ENCODE results near the gene AMIGO1.
A peak's percentile ranks its signal among the peaks of the same experiment; 100 is the strongest.

AMIGO1 gene

GRCh38 chr1:109513110-109513710 is 3.7 kb upstream of the AMIGO1 start:
- H3K9me3 ChIP-seq: no peaks in the 10 kb centered on the region
- no peak overlapping the region for H3K4me3 ChIP-seq (ENCODE audit: low read depth, low read length)
- no peaks in the 10 kb centered on the region for H3K36me3 ChIP-seq
- no peaks in the 10 kb centered on the region for H3K4me1 ChIP-seq
- no peak for TF ChIP-seq CTCF (IDR thresholded peaks at IDR 0.05; ENCODE audit: low read depth, low read length)
- no peak for DNase-seq
- H3K27me3 ChIP-seq: peaks cover 4% of the 10 kb centered on the region; the same call in 1 of the 2 replicates

GRCh38 chr1:109508873-109509175 is 703 bp downstream of the AMIGO1 start:
- no peaks in the 10 kb centered on the region for H3K9me3 ChIP-seq
- no peaks in the 10 kb centered on the region for H3K4me1 ChIP-seq
- H3K36me3 ChIP-seq: no peaks in the 10 kb centered on the region
- peak overlapping the region; percentile 83 for H3K4me3 ChIP-seq (ENCODE audit: low read depth, low read length)
- TF ChIP-seq CTCF (IDR thresholded peaks at IDR 0.05; ENCODE audit: low read depth, low read length): no peak
- peaks cover 4% of the 10 kb centered on the region; the same call in 1 of the 2 replicates for H3K27me3 ChIP-seq
- DNase-seq: no peak

- Histone ChIP-seq H3K9me3 (no peaks in the 10 kb centered on the region), H3K27me3 (peaks cover 4% of the 10 kb centered on the region; the same call in 1 of the 2 replicates), H3K4me3 (ENCODE audit: low read depth, low read length) (no peak overlapping the region), H3K4me1 (no peaks in the 10 kb centered on the region), H3K36me3 (no peaks in the 10 kb centered on the region)
- TF ChIP-seq CTCF (IDR thresholded peaks at IDR 0.05; ENCODE audit: low read depth, low read length): no peak
- DNase-seq: no peak
Observed at GRCh38 chr1:109508001-109508872, 1.3 kb downstream of the AMIGO1 start.

GRCh38 chr1:109504974-109505373 is 4.6 kb downstream of the AMIGO1 start:
- H3K36me3 ChIP-seq: no peaks in the 10 kb centered on the region
- H3K4me1 ChIP-seq: no peaks in the 10 kb centered on the region
- no peak overlapping the region for H3K4me3 ChIP-seq (ENCODE audit: low read depth, low read length)
- no peak for DNase-seq
- no peaks in the 10 kb centered on the region for H3K9me3 ChIP-seq
- H3K27me3 ChIP-seq: peaks cover 4% of the 10 kb centered on the region; the same call in 1 of the 2 replicates
- no peak for TF ChIP-seq CTCF (IDR thresholded peaks at IDR 0.05; ENCODE audit: low read depth, low read length)

GRCh38 chr1:109503935-109504334 is 5.6 kb downstream of the AMIGO1 start:
- H3K9me3 ChIP-seq: no peaks in the 10 kb centered on the region
- no peaks in the 10 kb centered on the region for H3K27me3 ChIP-seq
- H3K4me3 ChIP-seq (ENCODE audit: low read depth, low read length): no peak overlapping the region
- H3K4me1 ChIP-seq: no peaks in the 10 kb centered on the region
- no peak for TF ChIP-seq CTCF (IDR thresholded peaks at IDR 0.05; ENCODE audit: low read depth, low read length)
- DNase-seq: no peak
- H3K36me3 ChIP-seq: no peaks in the 10 kb centered on the region

- TF ChIP-seq CTCF (IDR thresholded peaks at IDR 0.05; ENCODE audit: low read depth, low read length): no peak
- Histone ChIP-seq H3K4me3 (ENCODE audit: low read depth, low read length) (no peak overlapping the region), H3K4me1 (no peaks in the 10 kb centered on the region; the same call in 1 of the 2 replicates), H3K27me3 (no peaks in the 10 kb centered on the region), H3K9me3 (no peaks in the 10 kb centered on the region), H3K36me3 (no peaks in the 10 kb centered on the region)
- DNase-seq: no peak
Observed at GRCh38 chr1:109502364-109502851, 7.1 kb downstream of the AMIGO1 start.

Data from BE2C (cell line).